H1 (cell line): ENCODE results near the gene SMOC2. TPM values are rescaled to one million over a fixed set of nuclear protein-coding genes. Genes with fewer than 3 reads are reported as not detected.

ENCODE experiments used
- GTF2F1 ChIP-seq: IDR thresholded peaks from 2 replicates; pipeline ENCODE4 v1.6.1; 2012; ENCODE audit warnings: low read depth, low read length, improper control_type of control experiment, borderline replicate concordance
- polyA plus RNA-seq, 7 experiments: library from polyadenylated mRNA; depleted of rRNA in 3 of 7; stranded (reverse) in 5 of 7; unstranded in 2 of 7; fragments of >200 nt in 5 of 7; fragments of 200-250 nt in 2 of 7; gene quantifications; 1 replicate in 5 of 7; 2 replicates in 1 of 7; 4 replicates in 1 of 7; pipeline versions ENCODE4 v1.2.1 to v1.2.3, GENCODE V29; 2011 to 2013; ENCODE audit warnings: missing spikeins in 2 of 7, mixed read lengths in 2 of 7
- total RNA-seq: library from RNA; stranded (reverse); fragmentation: NEBNext Ultra II Directional; extraction: Animal tissue kit (Norgen Biotek cat#: 25700); gene quantifications from 2 replicates; pipeline ENCODE4 v1.2.1, GENCODE V29; 2021

The SMOC2 gene
- total and polyA plus RNA-seq, 2 of the 8 experiments (the other 6 are each of a cell fraction or from before 2014, with no cell fraction given): 7.7 to 8.5 TPM

- TF ChIP-seq GTF2F1: no peak
Observed at GRCh38 chr6:168450917-168451316, 9.9 kb downstream of the SMOC2 start (continued).
